ENCODE measurements around the gene SIKE1.
"Not testable (repeated sequence)": the region's sequence is repeated elsewhere in the genome, so short reads cannot be mapped to it uniquely, and the experiment has no call there.

Gene SIKE1

DNA sequence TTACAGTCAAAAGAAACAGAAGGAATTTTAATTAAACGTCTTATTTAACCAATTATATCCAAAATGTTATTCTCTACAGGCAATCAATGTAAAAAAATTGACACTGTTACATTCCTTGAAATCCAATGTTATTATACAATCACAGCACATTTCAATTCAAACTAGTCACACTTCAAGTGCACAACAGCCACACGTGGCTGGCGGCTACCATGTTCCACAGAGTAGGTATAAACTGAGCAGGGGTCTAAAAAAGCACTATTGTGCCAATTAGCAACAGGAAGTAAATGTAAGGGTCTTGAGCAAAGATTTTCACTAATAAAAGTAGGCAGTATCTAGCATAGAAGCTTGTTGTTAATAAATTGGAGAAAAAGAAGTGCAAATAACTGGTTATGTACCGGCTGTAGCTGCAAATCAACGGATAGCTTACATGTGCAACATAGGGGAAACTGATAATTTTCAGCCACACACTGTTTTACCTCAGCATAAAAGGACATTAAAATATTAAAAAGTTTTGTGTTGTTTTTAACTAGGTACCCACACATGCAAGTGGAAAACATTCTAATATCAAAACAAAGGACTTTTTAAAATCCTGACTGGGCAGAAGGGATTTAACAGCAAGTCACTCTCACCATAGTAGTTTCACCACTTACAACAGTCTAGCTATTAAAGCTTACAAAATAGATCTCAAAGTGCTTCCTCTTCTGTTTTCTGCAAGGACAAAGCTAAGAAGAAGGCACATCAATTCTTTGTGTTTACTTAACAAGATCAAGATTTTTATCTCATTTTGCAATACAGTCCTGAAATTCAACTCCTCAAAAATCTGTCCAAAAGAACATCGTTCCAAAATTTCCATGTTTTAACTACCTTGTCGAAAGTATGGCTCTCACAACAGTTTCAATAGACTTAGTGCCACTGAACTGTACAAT, 25.2 kb downstream of the SIKE1 start:
- DNase-seq: peak; percentile 47

DNA sequence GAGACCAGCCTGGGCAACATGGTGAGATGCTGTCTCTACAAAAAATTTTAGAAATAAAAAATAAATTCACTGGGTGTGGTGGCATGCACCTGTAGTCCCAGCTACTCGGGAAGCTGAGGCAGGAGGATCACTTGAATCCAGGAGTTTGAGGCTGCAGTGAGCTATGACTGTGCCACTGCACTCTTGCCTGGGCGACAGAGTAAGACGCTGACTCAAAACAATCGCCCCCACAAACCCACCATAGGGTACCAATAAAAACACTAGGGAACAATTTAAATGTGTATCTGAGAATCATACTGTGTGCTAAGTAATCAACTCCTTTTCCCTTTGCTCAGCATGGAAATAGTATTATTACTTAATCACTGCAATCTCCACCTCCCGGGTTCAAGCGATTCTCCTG, 26.8 kb downstream of the SIKE1 start:
- not testable (repeated sequence) for DNase-seq

DNA sequence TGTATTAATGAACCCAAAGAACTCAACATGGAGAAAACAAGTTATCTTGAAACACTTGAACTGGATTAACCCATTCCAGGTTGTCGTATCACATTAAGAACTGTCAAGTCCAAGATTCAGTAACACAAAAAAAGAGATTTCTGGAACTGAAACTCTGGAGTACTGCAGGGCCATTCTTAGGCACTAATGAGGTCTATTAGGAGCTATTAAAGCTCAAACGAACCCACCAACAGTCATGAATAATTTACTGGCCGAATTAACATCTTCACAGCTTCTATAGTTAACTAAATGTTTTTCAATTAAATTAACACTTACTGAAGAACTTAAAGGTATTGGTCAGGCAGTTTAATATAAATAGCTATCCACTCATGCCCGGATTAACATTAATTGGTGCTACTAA, 27.3 kb downstream of the SIKE1 start:
- no peak for DNase-seq

DNA sequence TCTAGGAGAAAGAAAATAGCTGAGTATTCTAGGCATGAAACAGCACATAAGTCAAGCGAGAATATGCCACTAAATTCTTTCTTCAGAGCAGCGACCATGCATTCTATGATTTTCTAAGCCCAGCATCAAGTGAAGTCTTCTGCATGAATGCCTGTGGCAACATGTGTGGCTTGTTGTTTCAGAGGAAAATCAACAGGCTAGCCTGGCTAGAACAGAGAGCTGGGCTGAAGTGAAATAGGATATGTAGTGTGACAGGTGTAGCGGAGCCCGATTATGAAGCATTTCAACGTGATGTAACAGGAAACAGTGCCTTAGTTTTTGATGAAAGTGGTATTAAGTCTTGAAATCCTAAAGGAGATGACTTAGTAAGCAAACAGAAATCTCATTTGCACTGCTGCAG, 29.7 kb downstream of the SIKE1 start:
- no peak for DNase-seq

DNA sequence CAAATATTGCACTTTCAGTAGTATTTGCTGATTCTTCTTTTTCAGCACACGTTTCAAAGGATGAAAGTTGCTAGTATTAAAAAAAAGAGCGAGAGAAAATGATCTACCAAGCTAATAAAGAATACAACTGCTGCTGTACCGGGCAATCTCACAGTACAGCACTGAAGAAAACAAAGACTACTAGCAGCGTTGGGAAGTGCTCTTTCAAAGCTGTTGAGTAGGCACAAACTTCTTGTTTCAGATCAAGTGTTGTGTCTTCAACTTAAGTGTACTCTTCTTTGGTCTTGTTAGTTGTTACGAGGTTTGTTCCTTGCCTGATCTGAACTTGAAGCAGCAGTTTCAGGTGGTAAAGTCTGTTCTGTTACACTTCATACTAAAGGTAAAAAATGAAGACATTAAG, 30.6 kb downstream of the SIKE1 start:
- DNase-seq: no peak

DNA sequence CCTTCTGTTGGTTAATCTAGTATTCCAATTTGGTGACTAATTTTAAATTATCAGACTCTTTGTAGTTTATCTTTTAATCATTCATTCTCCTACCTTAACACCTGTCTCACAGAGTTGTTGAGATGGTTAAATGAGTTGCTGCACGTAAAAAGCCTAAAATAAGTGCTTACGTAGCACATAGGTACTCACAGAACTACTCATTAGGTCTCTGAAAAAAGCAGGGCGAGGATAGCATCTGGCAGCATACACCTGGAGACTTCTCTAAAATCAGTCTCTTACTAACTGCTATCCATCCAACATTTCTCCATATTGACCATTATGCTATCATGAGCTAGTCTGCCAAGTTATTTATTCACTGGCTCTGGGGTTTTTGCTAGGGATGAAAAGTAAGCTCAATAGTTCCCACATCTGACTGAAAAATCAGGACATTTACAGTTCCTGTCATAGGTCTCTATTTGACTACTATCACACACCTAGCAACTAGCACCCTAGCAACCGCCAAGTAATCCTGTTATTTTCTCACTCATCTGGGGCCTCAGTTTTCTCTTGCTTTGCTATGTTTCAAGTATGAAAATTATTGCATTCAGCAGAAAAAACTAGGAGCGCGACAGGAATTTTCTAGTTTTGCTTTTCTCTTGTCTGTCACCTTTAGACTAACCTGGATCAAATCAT, 33.9 kb downstream of the SIKE1 start:
- DNase-seq: no peak

DNA sequence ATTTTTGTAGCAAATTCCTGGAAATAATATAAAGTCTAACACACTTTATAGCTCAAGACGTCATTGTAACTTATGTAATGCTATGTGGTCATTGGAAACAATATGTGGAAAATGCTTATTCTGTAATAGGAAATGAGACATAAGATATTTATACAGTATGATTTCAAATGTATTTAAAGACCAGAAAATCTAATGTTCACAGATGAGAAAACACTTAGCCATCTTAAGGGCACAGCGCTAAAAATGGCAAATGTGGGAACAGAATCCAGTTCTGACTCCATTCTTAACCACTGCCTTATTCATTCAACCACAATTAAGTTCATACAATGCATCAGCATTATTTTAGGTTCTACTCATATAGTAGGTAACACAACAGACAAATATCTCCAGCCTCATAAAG, 35.2 kb downstream of the SIKE1 start:
- DNase-seq: no peak

DNA sequence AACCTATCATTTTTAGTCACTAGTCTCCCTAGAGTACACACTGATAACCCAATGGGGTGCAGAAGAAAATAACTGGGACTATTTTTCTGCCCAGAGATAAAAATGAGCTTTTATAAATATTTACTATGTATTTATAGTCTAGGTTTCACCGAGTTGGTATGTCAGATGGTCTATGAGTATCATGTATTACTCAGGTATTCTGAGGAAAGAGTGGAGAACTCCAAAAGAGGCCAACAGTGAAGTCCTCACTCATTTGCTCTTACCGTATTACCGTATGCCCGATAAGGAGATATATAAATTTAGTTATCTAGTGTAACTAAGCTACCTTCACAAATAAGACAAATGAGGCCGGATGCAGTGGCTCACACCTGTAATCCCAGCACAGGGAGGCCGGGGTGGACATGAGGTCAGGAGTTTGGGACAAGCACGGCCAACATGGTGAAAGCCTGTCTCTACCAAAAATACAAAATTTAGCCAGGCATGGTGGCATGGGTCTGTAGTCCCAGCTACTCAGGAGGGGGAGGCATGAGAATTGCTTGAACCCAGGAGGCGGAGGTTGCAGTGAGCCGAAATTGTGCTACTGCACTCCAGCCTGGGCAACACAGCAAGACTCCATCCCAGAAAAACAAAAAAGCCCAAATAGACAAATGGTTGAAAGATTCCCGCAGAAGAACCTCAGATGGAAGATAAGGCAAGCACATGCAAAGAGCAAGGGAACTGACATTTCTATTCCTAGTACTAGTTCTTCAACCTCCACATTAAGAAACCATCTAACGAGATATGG, 38.3 kb downstream of the SIKE1 start:
- DNase-seq: no peak

DNA sequence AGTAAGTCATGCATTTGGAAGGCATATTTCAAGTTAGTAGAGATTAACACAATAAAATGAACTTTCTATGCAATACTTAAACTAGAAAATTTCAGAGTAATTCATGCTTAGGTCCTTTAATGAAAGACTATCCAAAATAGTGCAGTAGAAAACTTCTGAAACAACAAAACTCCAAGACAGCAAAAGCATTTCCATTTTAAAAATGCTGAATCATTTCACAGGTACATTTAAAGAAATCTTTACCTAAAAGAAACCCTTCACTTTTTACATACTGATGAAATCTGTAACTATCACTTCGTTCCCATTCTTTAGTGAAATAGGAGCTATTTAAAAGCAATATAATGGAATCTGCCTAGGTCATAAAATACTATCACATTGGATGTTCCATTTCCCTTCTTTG, 40.2 kb downstream of the SIKE1 start:
- DNase-seq: no peak

DNA sequence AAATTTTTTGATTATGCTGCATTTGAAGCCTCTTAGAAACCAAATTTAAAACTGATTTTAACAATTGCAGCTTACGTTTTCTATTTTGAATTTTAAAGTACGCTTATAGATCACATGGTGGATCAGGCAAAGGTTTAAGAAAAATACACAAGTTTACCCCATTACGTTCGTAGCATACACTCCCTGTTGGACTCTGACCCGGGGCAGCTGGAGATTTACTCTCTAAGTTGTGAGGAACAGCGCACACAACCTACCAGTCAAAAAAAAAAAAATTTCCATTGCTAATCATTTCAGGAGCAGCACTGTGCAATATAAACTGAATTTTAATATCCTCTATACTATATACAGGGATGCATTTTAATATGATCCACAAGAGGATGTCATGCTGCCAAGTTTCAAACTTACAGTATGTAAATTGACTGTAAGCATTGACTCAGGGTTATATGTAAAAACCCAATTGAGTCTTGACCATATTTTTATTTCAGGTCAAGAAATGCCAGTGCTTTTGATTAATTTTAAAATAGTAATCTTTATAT, 43.1 kb downstream of the SIKE1 start:
- no peak for DNase-seq

DNA sequence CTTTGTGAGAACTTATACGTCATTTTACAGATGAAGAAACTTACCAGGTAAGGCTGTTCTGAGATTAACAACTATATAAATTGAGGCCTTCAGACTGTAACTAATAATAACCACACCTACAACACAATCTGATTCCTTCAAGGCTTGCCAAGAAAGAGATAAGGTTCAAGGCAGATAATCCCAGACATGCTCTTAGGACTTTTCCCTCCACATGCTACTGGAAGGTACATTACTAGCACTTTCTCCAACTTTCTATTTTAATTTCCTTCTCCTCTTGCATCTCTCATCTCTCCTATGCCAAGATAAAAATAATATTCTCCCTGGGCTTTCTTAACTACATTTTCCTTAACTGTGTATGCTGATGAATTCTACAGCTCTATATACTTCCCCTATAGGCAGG, 45.0 kb downstream of the SIKE1 start:
- no peak for DNase-seq

DNA sequence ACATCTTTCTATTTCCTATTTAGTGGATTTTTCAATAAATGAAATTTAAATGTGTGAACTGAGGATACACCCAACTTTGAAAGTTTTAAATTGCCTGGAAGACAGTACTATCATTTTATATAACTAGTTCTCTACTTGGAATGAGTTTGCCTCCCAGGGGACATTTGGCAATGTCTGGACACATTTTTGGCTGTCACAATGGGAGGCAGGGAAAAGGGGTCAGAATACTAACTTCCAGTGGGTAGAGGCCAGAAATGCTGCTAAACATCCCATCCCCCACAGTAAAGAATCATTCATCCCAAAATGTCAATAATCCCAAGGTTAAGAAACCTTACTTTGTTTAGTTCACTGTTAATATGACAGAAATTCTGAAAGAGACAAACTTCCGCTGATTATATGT, 50.7 kb downstream of the SIKE1 start:
- no peak for DNase-seq

DNA sequence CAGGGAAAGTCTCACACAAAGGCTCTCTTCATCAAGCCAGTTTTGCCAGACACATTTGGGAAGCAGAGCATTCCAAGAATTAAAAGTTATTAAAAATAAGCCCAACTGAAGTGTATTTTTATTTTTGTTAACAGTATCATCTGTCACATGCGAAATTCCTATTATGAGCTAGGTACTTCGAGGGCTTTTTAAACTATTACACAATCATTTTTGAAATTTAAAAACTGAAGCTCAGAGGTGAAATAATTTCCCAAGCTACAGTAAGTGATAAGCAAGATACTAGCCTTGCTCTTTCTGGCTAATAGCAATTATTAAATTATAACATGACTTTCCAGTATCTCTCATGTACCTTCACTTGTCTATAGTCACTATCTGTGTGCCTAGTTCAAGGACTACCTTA, 51.9 kb downstream of the SIKE1 start:
- DNase-seq: no peak

DNA sequence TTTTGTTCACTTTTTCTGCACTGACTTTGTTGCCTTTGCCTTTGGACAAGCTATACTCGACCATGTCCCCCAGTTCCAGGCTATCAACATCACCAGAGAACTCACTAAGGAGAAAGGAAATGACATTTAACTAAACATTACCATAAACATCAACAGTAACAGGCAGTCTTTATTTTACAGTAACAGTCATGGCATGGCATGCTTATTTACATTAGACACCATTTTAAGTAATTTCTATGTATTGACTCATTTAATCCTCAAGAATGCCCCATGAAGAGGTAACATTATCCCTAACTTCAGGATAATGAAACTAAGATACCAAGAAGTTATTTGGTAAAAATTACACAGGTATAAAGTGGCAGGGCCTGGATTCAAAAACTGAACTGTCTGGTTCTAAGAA, 55.3 kb downstream of the SIKE1 start:
- no peak for DNase-seq

DNA sequence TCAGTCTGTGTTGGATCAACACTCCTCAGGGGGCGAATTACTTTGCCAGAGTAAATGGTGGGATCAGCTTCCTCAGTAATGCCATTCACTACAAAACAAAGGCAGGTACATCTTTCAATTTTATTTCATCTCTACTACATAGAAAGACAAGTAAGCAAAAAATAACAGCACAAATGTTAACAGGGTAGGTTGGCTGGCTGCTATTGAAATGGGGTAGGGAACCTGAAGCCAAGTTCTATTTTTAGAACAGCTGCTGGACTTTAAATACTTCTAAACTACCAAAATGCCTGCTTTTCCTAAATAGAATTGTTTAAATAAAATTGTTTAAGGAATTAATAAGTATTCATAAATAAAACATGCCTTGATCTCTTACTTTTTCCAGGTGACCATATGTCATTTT, 56.6 kb downstream of the SIKE1 start:
- no peak for DNase-seq

DNA sequence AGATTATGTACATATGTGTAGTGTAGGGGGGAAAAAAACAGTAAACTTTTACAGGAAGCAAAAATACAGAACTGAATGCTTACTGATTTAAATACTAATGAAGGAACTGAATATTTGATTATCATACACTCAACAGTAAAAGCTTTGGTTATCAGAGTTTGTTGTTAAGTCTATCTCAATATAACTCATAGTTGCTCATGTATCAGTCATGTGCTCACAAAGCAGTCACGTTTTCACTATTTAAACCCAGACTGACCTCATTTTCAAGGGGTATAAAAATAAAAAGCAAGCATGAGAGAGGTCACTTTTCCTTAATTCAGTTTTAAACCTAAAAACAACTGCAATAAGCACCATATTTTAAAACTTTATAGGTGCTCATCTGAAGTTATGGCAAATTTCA, 57.0 kb downstream of the SIKE1 start:
- DNase-seq: no peak

DNA sequence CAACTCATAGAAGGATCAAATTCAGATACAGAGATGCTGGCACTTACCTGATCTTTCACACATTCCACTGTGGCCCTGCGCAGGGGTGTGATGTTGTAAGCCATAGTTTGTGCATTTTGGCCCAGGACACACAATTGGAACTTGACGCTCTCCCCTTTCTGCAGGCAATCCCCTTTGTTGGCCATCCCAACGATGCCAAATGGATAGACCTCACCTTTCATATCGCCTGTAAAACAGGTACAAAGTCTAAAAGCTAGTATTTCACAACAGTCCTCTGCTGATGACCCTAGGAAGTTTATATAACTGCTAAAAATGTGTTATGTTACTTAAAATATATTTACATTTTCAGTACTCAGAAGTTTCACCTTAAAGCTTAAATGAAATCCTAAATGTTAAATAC, 60.0 kb downstream of the SIKE1 start:
- no peak for DNase-seq
